HEK293 (cell line): ENCODE measurements around the gene PLEKHF1.

Experiments used
- CTCF ChIA-PET: fragments of 350-600 bp; formaldehyde crosslinking; extraction: SDS; loops from one replicate; lab custom pipeline; 2021; ENCODE audit warnings: antibody characterized with exemption; lab: Yijun Ruan, JAX
- POLR2A ChIA-PET: fragments of 300-600 bp; formaldehyde crosslinking; extraction: SDS; loops from one replicate; lab custom pipeline; 2020; ENCODE audit warnings: antibody characterized with exemption, inconsistent platforms; lab: Yijun Ruan, JAX
- H3K27ac ChIP-seq: fragments of 200-500 bp; sonication (Bioruptor generic); 2 replicates; pipeline ENCODE4 v1.5.1; 2014; ENCODE audit warnings: low read depth, low read length, control low read depth, inconsistent platforms; ENCODE audit errors: extremely low read depth
- H3K36me3 ChIP-seq, 2 experiments: fragments of 200-500 bp in 1 of 2; sonication (Bioruptor generic) in 1 of 2; 1 replicate in 1 of 2; 2 replicates in 1 of 2; pipeline ENCODE4 v1.5.1; 2014 to 2017; ENCODE audit warnings: inconsistent platforms in 2 of 2, low read length in 2 of 2; ENCODE audit not compliant: control insufficient read depth in 2 of 2, insufficient read depth in 1 of 2
- H3K4me1 ChIP-seq: fragments of 200-500 bp; sonication (Bioruptor generic); 2 replicates; pipeline ENCODE4 v1.5.1; 2014; ENCODE audit warnings: mild to moderate bottlenecking, low read length, inconsistent platforms; ENCODE audit not compliant: control insufficient read depth, insufficient read depth
- H3K4me3 ChIP-seq: 2 replicates; pipeline ENCODE4 v1.5.1; 2011; ENCODE audit warnings: low read depth, mild to moderate bottlenecking, control low read depth, low read length, moderate library complexity
- H3K9me3 ChIP-seq: fragments of 200-500 bp; sonication (Bioruptor generic); 2 replicates; pipeline ENCODE4 v1.5.1; 2014; ENCODE audit warnings: low read depth, low read length, inconsistent platforms; ENCODE audit not compliant: control insufficient read depth, insufficient read depth
- GLIS2 ChIP-seq: fragments of 450-650 bp; formaldehyde crosslinking; IDR thresholded peaks from 2 replicates; pipeline ENCODE4 v1.5.1; 2016; ENCODE audit warnings: missing biosample characterization, missing genetic modification characterization
- KLF8 ChIP-seq: fragments of 450-650 bp; formaldehyde crosslinking; IDR thresholded peaks from 2 replicates; pipeline ENCODE4 v1.5.1; 2016; ENCODE audit warnings: missing biosample characterization, missing genetic modification characterization
- PRDM4 ChIP-seq: fragments of 450-650 bp; formaldehyde crosslinking; IDR thresholded peaks from 2 replicates; pipeline ENCODE4 v1.5.1; 2017; ENCODE audit warnings: missing biosample characterization, missing genetic modification characterization
- ZBTB17 ChIP-seq: fragments of 450-650 bp; formaldehyde crosslinking; IDR thresholded peaks from 2 replicates; pipeline ENCODE4 v1.5.1; 2016; ENCODE audit warnings: missing biosample characterization, missing genetic modification characterization
- ZFP69B ChIP-seq: fragments of 450-650 bp; formaldehyde crosslinking; IDR thresholded peaks from 2 replicates; pipeline ENCODE4 v1.5.1; 2016; ENCODE audit warnings: missing biosample characterization, missing genetic modification characterization
- ZNF175 ChIP-seq: fragments of 450-650 bp; formaldehyde crosslinking; IDR thresholded peaks from 2 replicates; pipeline ENCODE4 v1.5.1; 2016; ENCODE audit warnings: missing biosample characterization, missing genetic modification characterization
- ZNF2 ChIP-seq: fragments of 450-650 bp; formaldehyde crosslinking; IDR thresholded peaks from 2 replicates; pipeline ENCODE4 v1.5.1; 2016; ENCODE audit warnings: missing biosample characterization, missing genetic modification characterization
- ZNF274 ChIP-seq, 2 experiments: fragments of 200-500 bp in 1 of 2; fragments of 450-650 bp in 1 of 2; sonication (Bioruptor generic) in 1 of 2; formaldehyde crosslinking in 1 of 2; IDR thresholded peaks; 2 replicates each; pipeline versions ENCODE4 v1.5.1 to v1.6.1; 2014 to 2016; ENCODE audit warnings: borderline replicate concordance in 1 of 2, inconsistent platforms in 1 of 2, low read length in 1 of 2, missing biosample characterization in 1 of 2, missing genetic modification characterization in 1 of 2
- ZNF302 ChIP-seq: fragments of 450-650 bp; formaldehyde crosslinking; IDR thresholded peaks from 2 replicates; pipeline ENCODE4 v1.5.1; 2016; ENCODE audit warnings: missing biosample characterization, missing genetic modification characterization, low read depth
- ZNF341 ChIP-seq: fragments of 450-650 bp; formaldehyde crosslinking; IDR thresholded peaks from 2 replicates; pipeline ENCODE4; 2016; ENCODE audit warnings: low read depth, missing biosample characterization, missing genetic modification characterization
- ZNF394 ChIP-seq: fragments of 450-650 bp; formaldehyde crosslinking; IDR thresholded peaks from 2 replicates; pipeline ENCODE4 v1.5.1; 2016; ENCODE audit warnings: missing biosample characterization, missing genetic modification characterization, mild to moderate bottlenecking, moderate library complexity, borderline replicate concordance
- ZNF555 ChIP-seq: fragments of 450-650 bp; formaldehyde crosslinking; conservative IDR thresholded peaks from 2 replicates; pipeline ENCODE4 v1.5.1; 2017; ENCODE audit warnings: missing biosample characterization, mild to moderate bottlenecking, missing genetic modification characterization, inconsistent platforms
- ZNF830 ChIP-seq: fragments of 450-650 bp; IDR thresholded peaks from 2 replicates; pipeline ENCODE4 v1.5.0; 2018; ENCODE audit warnings: missing biosample characterization, missing genetic modification characterization, low read depth, mild to moderate bottlenecking, moderate library complexity
- TF ChIP-seq, protein P1 (sequence below): fragments of 450-650 bp; formaldehyde crosslinking; IDR thresholded peaks from 2 replicates; pipeline ENCODE4 v1.5.1; 2016; ENCODE audit warnings: missing biosample characterization, missing genetic modification characterization

Gene PLEKHF1

GRCh38 chr19:29681422-29682235 is 16.4 kb downstream of the PLEKHF1 start:
- ChIA-PET POLR2A (interaction anchor here (1.0 to 2.0 kb wide), 3 partner anchors 10 to 75 kb away, joined by 3 to 8 read pairs (median 6); partner anchors contain the start of genes PLEKHF1 and POP4), CTCF (interaction anchor here (0.8 to 2.5 kb wide), 6 partner anchors 10 to 74 kb away, joined by 3 to 15 read pairs (median 7); no protein-coding TSS in a partner anchor)
- Histone ChIP-seq H3K4me1 (no peaks in the 10 kb centered on the region), H3K36me3 (peaks cover 0 to 3% of the 10 kb centered on the region in 2 experiments; a peak in 1 of 3 replicates), H3K9me3 (no peaks in the 10 kb centered on the region), H3K4me3 (no peak overlapping the region), H3K27ac (no peak overlapping the region)
- TF ChIP-seq ZNF274 (IDR thresholded peaks at IDR 0.05; ENCODE audit: low read length) (no peak), ZNF274 (tag by site-specific recombination; IDR thresholded peaks at IDR 0.05; ENCODE audit: borderline replicate concordance) (no peak), GLIS2 (tag by site-specific recombination) (no peak), ZFP69B (tag by site-specific recombination) (no peak), ZNF830 (tag by site-specific recombination) (no peak), ZNF2 (tag by site-specific recombination) (no peak), ZNF175 (tag by site-specific recombination) (no peak), ZBTB17 (tag by site-specific recombination) (0 out of 2 replicates have a peak, but pooled peaks have one; percentile 21), ZNF394 (tag by site-specific recombination) (peak; percentile 79; the same call in 1 of the 2 replicates), ZNF302 (tag by site-specific recombination) (no peak), KLF8 (tag by site-specific recombination) (no peak)
- TF ChIP-seq, protein P1, sequence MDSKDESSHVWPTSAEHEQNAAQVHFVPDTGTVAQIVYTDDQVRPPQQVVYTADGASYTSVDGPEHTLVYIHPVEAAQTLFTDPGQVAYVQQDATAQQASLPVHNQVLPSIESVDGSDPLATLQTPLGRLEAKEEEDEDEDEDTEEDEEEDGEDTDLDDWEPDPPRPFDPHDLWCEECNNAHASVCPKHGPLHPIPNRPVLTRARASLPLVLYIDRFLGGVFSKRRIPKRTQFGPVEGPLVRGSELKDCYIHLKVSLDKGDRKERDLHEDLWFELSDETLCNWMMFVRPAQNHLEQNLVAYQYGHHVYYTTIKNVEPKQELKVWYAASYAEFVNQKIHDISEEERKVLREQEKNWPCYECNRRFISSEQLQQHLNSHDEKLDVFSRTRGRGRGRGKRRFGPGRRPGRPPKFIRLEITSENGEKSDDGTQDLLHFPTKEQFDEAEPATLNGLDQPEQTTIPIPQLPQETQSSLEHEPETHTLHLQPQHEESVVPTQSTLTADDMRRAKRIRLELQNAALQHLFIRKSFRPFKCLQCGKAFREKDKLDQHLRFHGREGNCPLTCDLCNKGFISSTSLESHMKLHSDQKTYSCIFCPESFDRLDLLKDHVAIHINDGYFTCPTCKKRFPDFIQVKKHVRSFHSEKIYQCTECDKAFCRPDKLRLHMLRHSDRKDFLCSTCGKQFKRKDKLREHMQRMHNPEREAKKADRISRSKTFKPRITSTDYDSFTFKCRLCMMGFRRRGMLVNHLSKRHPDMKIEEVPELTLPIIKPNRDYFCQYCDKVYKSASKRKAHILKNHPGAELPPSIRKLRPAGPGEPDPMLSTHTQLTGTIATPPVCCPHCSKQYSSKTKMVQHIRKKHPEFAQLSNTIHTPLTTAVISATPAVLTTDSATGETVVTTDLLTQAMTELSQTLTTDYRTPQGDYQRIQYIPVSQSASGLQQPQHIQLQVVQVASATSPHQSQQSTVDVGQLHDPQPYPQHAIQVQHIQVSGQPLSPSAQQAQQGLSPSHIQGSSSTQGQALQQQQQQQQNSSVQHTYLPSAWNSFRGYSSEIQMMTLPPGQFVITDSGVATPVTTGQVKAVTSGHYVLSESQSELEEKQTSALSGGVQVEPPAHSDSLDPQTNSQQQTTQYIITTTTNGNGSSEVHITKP (tag by site-specific recombination), result peak; percentile 49

DNA sequence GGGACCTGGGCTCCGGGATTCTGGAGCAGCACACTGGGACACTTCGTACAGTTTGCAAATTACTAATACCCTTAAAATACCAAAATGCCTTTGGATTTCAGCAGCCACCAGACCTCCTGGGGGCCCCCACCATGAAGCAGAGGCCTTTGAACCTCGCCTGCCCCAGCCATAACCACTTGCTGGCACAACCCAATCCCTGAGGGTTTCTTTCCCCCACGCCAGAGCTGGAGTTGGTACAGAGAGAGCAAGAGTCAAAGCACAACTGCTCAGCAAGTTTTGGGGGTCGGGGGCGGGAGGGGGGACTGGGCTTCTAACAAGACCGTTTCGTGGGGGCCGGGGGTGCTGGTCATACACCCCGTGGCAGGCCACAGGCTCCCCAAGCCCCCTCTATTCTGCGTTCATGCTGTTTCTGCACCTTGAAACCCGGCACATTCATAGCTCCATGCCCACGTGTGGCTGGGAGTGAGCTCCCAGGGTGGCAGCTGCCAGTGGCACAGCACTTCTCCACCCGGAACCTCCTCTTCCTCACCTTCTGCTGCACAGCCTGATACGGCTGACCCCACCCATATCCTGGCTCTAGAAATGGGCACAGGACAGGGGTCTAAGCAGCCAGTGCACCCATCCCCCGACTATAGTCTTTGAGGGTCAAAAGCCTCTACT is 17.1 kb downstream of the PLEKHF1 start:
- CTCF ChIA-PET, result interaction anchor here (0.8 to 2.5 kb wide), 5 partner anchors 12 to 75 kb away, joined by 3 to 15 read pairs (median 10); no protein-coding TSS in a partner anchor
- no peak for TF ChIP-seq PRDM4
- TF ChIP-seq ZNF341 (tag by site-specific recombination), result 0 out of 2 replicates have a peak, but pooled peaks have one; percentile 18
- no peak for TF ChIP-seq ZNF555 (tag by site-specific recombination)
- Histone ChIP-seq H3K9me3 (no peaks in the 10 kb centered on the region), H3K27ac (no peak overlapping the region), H3K36me3 (no peaks in the 10 kb centered on the region), H3K4me1 (no peaks in the 10 kb centered on the region), H3K4me3 (no peak overlapping the region)
- POLR2A ChIA-PET, result interaction anchor here (1.0 to 2.0 kb wide), 3 partner anchors 11 to 76 kb away, joined by 3 to 8 read pairs (median 6); partner anchors contain the start of genes PLEKHF1 and POP4
